Effector memory CD4-positive, alpha-beta T cell (primary cell): Measurements from ENCODE around the gene PPP1R15A.
"Not testable (repeated sequence)": the region's sequence is repeated elsewhere in the genome, so short reads cannot be mapped to it uniquely, and the experiment has no call there.

Experiments used
- DNase-seq, 3 donors: peaks; one replicate each; pipeline ENCODE4 v3.0.0-alpha.2; 2020
- H3K27ac ChIP-seq: 2 replicates; pipeline ENCODE4 v1.7.0; 2013; ENCODE audit warnings: mild to moderate bottlenecking, low read length, moderate library complexity; ENCODE audit not compliant: insufficient read depth, poor library complexity, severe bottlenecking
- H3K27me3 ChIP-seq: replicated peaks from 2 replicates; pipeline ENCODE4 v1.7.0; 2013; ENCODE audit warnings: mild to moderate bottlenecking, low read length; ENCODE audit not compliant: insufficient read depth, control insufficient read depth, poor library complexity, severe bottlenecking
- H3K36me3 ChIP-seq: 2 replicates; pipeline ENCODE4 v1.7.0; 2013; ENCODE audit warnings: mild to moderate bottlenecking, low read length, moderate library complexity; ENCODE audit not compliant: control insufficient read depth, insufficient read depth
- H3K4me1 ChIP-seq: 2 replicates; pipeline ENCODE4 v1.7.0; 2013; ENCODE audit warnings: low read length, mild to moderate bottlenecking; ENCODE audit not compliant: control insufficient read depth, insufficient read depth, poor library complexity, severe bottlenecking
- H3K4me3 ChIP-seq: 2 replicates; pipeline ENCODE4 v1.7.0; 2013; ENCODE audit warnings: low read length, low read depth, mild to moderate bottlenecking; ENCODE audit not compliant: insufficient read depth, poor library complexity, severe bottlenecking
- H3K9me3 ChIP-seq: 2 replicates; pipeline ENCODE4 v1.7.0; 2013; ENCODE audit warnings: mild to moderate bottlenecking, low read length, moderate library complexity; ENCODE audit not compliant: control insufficient read depth

Gene PPP1R15A

DNA sequence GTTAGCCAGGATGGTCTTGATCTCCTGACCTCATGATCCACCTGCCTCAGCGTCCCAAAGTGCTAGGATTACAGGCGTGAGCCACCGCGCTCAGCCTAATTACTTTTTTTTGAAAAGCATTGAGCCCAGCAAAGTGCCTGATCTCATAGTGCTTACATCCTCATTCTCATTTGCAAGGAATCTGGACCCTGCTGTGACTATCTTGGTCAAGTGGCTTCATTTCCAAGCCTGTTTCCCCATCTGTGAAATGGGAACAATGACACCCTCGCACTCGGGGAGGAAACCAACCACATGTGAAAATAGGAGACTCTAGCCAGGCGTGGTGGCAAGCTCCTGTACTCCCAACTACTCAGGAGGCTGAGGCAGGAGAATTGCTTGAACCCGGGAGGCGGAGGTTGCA lies 2.2 kb upstream of the PPP1R15A start:
- Histone ChIP-seq H3K4me3 (no peak overlapping the region), H3K36me3 (peaks cover 19% of the 10 kb centered on the region), H3K4me1 (peaks cover 20% of the 10 kb centered on the region), H3K27ac (no peak overlapping the region), H3K27me3 (no peaks in the 10 kb centered on the region), H3K9me3 (no peaks in the 10 kb centered on the region)
- DNase-seq, result no peak

DNA sequence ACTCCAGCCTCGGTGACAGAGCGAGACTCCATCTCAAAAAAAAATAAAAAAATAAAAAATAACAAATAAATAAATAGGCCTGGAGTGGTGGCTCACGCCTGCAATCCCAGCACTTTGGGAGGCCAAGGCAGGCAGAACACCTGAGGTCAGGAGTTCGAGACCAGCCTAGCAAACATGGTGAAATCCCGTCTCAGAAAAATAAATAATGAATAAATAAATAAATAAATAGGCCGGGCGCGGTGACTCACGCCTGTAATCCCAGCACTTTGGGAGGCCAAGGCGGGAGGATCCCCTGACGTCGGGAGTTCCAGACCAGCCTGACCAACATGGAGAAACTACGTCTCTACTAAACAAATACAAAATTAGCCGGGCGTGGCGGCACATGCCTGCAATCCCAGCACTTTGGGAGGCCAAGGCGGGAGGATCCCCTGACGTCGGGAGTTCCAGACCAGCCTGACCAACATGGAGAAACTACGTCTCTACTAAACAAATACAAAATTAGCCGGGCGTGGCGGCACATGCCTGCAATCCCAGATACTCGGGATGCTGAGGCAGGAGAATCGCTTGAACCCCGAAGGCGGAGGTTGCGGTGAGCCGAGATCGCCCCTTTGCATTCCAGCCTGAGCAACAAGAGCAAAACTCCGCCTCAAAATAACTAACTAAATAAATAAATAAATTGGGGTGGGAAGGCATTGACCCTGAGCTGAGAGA lies 595 bp upstream of the PPP1R15A start:
- Histone ChIP-seq H3K36me3 (peaks cover 32% of the 10 kb centered on the region), H3K4me3 (peak overlapping the region; percentile 99), H3K4me1 (peaks cover 34% of the 10 kb centered on the region), H3K27ac (peak overlapping the region; percentile 100)
- DNase-seq, H3K27me3 ChIP-seq, H3K9me3 ChIP-seq: not testable (repeated sequence)

DNA sequence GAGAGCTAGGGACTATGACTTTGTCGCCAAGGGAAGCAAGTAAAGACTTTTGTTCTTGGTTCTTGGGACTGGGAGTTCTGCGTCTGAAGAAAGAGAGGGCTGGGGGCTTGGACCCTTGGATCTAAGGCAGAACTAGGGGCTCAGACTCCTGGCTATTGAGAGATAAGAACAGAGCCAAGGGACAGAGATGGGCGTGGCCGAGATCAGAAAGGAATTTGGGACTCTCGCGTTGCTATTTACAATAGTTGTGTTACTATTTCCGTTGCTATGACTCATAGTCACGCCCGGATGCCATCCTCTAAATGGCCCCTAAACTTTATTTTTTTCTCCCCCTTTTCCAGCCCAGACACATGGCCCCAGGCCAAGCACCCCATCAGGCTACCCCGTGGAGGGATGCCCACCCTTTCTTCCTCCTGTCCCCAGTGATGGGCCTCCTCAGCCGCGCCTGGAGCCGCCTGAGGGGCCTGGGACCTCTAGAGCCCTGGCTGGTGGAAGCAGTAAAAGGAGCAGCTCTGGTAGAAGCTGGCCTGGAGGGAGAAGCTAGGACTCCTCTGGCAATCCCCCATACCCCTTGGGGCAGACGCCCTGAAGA lies 759 bp downstream of the PPP1R15A start:
- H3K9me3 ChIP-seq, result no peaks in the 10 kb centered on the region
- peak; percentile 62 to 72 (median 72) for DNase-seq
- H3K27ac ChIP-seq, result peak overlapping the region; percentile 100
- H3K27me3 ChIP-seq, result no peaks in the 10 kb centered on the region
- H3K4me3 ChIP-seq, result peak overlapping the region; percentile 99
- H3K36me3 ChIP-seq, result peaks cover 33% of the 10 kb centered on the region
- H3K4me1 ChIP-seq, result peaks cover 34% of the 10 kb centered on the region

DNA sequence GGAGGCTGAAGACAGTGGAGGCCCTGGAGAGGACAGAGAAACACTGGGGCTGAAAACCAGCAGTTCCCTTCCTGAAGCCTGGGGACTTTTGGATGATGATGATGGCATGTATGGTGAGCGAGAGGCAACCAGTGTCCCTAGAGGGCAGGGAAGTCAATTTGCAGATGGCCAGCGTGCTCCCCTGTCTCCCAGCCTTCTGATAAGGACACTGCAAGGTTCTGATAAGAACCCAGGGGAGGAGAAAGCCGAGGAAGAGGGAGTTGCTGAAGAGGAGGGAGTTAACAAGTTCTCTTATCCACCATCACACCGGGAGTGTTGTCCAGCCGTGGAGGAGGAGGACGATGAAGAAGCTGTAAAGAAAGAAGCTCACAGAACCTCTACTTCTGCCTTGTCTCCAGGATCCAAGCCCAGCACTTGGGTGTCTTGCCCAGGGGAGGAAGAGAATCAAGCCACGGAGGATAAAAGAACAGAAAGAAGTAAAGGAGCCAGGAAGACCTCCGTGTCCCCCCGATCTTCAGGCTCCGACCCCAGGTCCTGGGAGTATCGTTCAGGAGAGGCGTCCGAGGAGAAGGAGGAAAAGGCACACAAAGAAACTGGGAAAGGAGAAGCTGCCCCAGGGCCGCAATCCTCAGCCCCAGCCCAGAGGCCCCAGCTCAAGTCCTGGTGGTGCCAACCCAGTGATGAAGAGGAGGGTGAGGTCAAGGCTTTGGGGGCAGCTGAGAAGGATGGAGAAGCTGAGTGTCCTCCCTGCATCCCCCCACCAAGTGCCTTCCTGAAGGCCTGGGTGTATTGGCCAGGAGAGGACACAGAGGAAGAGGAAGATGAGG lies 1.5 kb downstream of the PPP1R15A start:
- Histone ChIP-seq H3K27me3 (no peaks in the 10 kb centered on the region), H3K36me3 (peaks cover 33% of the 10 kb centered on the region), H3K27ac (peak overlapping the region; percentile 100), H3K4me1 (peaks cover 34% of the 10 kb centered on the region), H3K4me3 (peak overlapping the region; percentile 99), H3K9me3 (no peaks in the 10 kb centered on the region)
- no peak for DNase-seq

DNA sequence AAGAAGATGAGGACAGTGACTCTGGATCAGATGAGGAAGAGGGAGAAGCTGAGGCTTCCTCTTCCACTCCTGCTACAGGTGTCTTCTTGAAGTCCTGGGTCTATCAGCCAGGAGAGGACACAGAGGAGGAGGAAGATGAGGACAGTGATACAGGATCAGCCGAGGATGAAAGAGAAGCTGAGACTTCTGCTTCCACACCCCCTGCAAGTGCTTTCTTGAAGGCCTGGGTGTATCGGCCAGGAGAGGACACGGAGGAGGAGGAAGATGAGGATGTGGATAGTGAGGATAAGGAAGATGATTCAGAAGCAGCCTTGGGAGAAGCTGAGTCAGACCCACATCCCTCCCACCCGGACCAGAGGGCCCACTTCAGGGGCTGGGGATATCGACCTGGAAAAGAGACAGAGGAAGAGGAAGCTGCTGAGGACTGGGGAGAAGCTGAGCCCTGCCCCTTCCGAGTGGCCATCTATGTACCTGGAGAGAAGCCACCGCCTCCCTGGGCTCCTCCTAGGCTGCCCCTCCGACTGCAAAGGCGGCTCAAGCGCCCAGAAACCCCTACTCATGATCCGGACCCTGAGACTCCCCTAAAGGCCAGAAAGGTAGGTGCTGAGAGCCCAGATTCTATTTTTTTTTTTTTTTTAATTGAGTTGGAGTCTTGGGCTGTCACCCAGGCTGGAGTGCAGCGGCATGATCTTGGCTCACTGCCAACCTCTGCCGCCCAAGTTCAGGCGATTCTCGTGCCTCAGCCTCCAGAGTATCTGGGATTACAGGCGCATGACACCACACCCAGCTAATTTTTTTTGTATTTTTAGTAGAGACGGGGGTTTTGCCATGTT lies 2.3 kb downstream of the PPP1R15A start:
- peak overlapping the region; percentile 99 for H3K4me3 ChIP-seq
- peak overlapping the region; percentile 100 for H3K27ac ChIP-seq
- no peaks in the 10 kb centered on the region for H3K27me3 ChIP-seq
- peak in 2 of 3 donors; percentile 36 to 59 for DNase-seq
- H3K36me3 ChIP-seq, result peaks cover 33% of the 10 kb centered on the region
- H3K9me3 ChIP-seq, result no peaks in the 10 kb centered on the region
- peaks cover 34% of the 10 kb centered on the region for H3K4me1 ChIP-seq

DNA sequence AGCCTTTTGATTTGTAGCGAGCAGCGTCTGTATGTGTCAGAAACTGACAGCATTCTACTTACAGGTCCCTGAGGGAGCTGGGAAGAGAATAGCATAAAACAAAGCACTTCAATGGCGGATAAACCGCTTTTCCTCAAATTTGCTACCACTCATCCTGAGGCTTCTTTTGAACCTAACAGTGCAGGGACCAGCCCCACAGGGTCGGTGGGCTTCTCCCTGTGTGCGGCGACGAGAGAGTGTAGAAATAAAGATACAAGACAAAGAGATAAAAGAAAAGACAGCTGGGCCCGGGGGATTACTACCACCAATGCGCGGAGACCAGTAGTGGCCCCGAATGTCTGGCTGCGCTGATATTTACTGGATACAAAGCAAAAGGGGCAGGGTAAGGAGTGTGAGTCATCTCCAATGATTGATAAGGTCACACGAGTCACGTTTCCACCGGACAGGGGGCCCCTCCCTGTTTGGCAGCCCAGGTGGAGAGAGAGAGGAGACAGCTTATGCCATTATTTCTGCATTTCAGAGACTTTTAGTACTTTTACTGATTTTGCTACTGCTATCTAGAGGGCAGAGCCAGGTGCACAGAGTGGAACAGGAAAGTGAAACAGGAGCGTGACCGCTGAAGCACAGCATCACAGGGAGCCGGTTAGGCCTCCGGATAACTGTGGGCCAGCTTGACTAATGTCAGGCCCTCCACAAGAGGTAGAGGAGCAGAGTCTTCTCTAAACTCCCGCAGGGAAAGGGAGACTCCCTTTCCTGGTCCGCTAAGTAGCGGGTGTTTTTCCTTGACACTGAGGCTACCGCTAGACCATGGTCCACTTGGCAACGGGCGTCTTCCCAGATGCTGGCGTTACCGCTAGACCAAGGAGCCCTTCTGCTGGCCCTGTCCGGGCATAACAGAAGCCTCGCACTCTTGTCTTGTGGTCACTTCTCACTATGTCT lies 4.1 kb downstream of the PPP1R15A start:
- Histone ChIP-seq H3K4me1 (peaks cover 34% of the 10 kb centered on the region), H3K36me3 (peaks cover 33% of the 10 kb centered on the region), H3K4me3 (peak overlapping the region; percentile 50), H3K27ac (peak overlapping the region; percentile 100)
- not testable (repeated sequence) for H3K9me3 ChIP-seq, H3K27me3 ChIP-seq
- DNase-seq, result peak in 2 of 3 donors; percentile 39 to 40

DNA sequence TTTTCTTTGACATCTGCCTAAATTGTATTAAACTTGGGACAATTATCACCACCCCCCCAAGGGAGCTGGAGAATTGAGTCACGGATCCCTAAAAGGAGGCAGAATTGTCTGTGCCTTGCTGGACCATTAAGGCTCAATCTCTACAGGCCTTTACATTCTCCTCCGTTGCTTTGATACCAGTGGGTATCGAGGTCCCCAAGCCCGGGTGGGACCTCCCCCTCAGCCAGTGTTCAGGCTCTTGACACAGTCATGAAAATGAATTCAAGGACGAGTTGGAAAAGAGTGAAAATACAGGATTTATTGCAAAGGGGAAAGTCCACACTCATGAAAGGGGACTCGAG lies 5.6 kb downstream of the PPP1R15A start:
- no peak for DNase-seq

DNA sequence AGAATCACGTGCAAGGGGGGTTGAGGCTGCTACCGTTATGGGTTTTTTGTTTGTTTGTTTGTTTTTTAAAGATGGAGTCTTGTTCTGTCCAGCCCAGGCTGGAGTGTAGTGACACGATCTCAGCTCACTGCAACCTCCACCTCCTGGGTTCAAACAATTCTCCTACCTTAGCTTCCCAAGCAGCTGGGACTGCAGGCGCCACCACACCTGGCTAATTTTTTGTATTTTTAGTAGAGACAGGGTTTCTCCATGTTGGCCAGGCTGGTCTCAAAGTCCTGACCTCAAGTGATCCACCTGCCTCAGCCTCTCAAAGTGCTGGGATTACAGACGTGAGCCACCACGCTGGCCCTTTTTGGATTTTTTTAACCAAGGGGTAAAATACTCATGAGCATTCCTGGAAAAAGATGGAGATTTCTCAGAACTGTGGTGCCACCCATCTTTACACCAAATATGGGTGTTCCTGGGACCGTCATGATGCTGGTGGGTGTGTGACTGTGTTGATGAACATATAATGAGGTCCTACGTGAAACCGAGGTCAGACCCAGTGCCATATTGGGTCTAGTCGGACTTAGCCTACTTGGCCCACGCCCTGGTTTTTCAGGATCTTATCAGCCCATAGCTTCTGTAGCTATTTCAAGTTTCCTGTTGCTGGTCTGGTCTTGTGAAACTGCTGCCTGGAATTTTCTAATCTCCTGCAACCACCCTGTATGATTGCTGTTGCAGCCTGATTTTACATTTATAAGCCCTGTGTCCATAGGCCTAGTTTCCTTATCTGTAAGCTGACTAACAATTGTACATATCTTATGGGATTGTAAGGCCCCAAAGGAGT lies 6.2 kb downstream of the PPP1R15A start:
- no peak for DNase-seq
- Histone ChIP-seq H3K27me3 (no peaks in the 10 kb centered on the region), H3K27ac (no peak overlapping the region), H3K4me1 (peaks cover 29% of the 10 kb centered on the region), H3K4me3 (no peak overlapping the region), H3K9me3 (no peaks in the 10 kb centered on the region), H3K36me3 (peaks cover 25% of the 10 kb centered on the region)

More for the DNA sequence above, 5.6 kb downstream of the PPP1R15A start:
- H3K27ac ChIP-seq, result no peak overlapping the region
- H3K27me3 ChIP-seq, result no peaks in the 10 kb centered on the region
- peaks cover 28% of the 10 kb centered on the region for H3K36me3 ChIP-seq
- no peak overlapping the region for H3K4me3 ChIP-seq
- peaks cover 34% of the 10 kb centered on the region for H3K4me1 ChIP-seq
- no peaks in the 10 kb centered on the region for H3K9me3 ChIP-seq
